Effector memory CD8-positive, alpha-beta T cell (primary cell): ENCODE results near the gene PRCC.

Source experiments
- ATAC-seq: fragments of 150-1000 bp; cut with Tn5 transposase; replicated peaks from 2 replicates; pipeline ENCODE4 v1.10.0; 2021; ENCODE audit warnings: mild to moderate bottlenecking, moderate library complexity
- DNase-seq, 3 experiments: peaks; one replicate each; pipeline ENCODE4 v3.0.0; 2021
- H3K27ac Mint-ChIP-seq, 2 donors: one replicate each; pipeline ENCODE4 v1.8.0; 2022; ENCODE audit warnings: mild to moderate bottlenecking in 2 of 2, mixed read lengths in 2 of 2, moderate library complexity in 2 of 2
- H3K27me3 Mint-ChIP-seq, 2 donors: one replicate each; pipeline ENCODE4 v1.8.0; 2022; ENCODE audit warnings: mixed read lengths in 2 of 2
- H3K36me3 Mint-ChIP-seq: one replicate; pipeline ENCODE4 v1.8.0; 2022; ENCODE audit warnings: mild to moderate bottlenecking, moderate library complexity, mixed read lengths; ENCODE audit not compliant: insufficient read depth
- H3K4me1 Mint-ChIP-seq, 2 donors: one replicate each; pipeline ENCODE4 v1.8.0; 2022; ENCODE audit warnings: low read depth in 2 of 2, mixed read lengths in 2 of 2
- H3K4me3 Mint-ChIP-seq, 2 donors: one replicate each; pipeline ENCODE4 v1.8.0; 2022; ENCODE audit warnings: mild to moderate bottlenecking in 2 of 2, mixed read lengths in 2 of 2, moderate library complexity in 2 of 2
- H3K9me3 Mint-ChIP-seq, 2 donors: one replicate each; pipeline ENCODE4 v1.8.0; 2022; ENCODE audit warnings: mixed read lengths in 2 of 2

PRCC gene

GRCh38 chr1:156740741-156741480 lies 26.4 kb upstream of the PRCC start, which contains the start of gene MRPL24:
Gene MRPL24, minus strand, starts transcription at chr1:156741088. Its CDS starts 2,384 bp downstream, at chr1:156738704.
- peaks cover 24 to 33% of the 10 kb centered on the region in 2 donors for H3K4me1 Mint-ChIP-seq
- peaks cover 34% of the 10 kb centered on the region for H3K36me3 Mint-ChIP-seq
- H3K4me3 Mint-ChIP-seq = peak within 1 kb of the TSS; percentile 95 to 99
- DNase-seq (peak; percentile 94 to 95 (median 95)), ATAC-seq (peak; percentile 91)
- H3K27ac Mint-ChIP-seq = peak within 1 kb of the TSS; percentile 97
- peaks cover 0 to 2% of the 10 kb centered on the region in 2 donors for H3K9me3 Mint-ChIP-seq
- H3K27me3 Mint-ChIP-seq = no peaks in the 10 kb centered on the region

GRCh38 chr1:156741481-156741983 lies 25.8 kb upstream of the PRCC start:
- Mint-ChIP-seq H3K36me3 (peaks cover 34% of the 10 kb centered on the region), H3K27me3 (no peaks in the 10 kb centered on the region), H3K27ac (peak overlapping the region; percentile 97), H3K4me3 (peak overlapping the region; percentile 95 to 99), H3K4me1 (peaks cover 30 to 39% of the 10 kb centered on the region in 2 donors), H3K9me3 (peaks cover 0 to 2% of the 10 kb centered on the region in 2 donors)
- ATAC-seq = no peak
- DNase-seq = no peak

DNA sequence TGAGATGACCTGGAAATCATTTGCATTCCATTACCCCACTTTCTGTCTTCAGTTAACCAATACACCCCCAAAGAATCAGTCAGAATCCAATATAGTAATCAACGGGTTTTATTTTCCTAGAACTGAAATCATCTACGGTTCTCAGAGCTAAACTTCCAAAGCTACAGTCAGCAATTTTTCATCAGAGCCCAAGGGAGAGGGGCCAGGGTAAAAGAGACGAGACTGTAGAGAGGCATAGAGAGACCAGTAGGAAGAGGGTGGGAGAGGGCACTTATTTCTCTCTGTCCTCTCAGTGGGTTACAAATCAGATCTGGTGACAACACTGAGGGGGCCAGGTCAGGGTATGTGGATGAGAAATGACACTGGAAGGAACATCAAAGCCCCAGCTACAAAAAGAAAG lies 25.3 kb upstream of the PRCC start:
- Mint-ChIP-seq H3K4me1 (peaks cover 32 to 39% of the 10 kb centered on the region in 2 donors), H3K9me3 (peaks cover 0 to 2% of the 10 kb centered on the region in 2 donors), H3K27ac (peak overlapping the region; percentile 97), H3K36me3 (peaks cover 34% of the 10 kb centered on the region), H3K27me3 (no peaks in the 10 kb centered on the region), H3K4me3 (peak overlapping the region; percentile 95 to 99)
- ATAC-seq (no peak), DNase-seq (no peak)

DNA sequence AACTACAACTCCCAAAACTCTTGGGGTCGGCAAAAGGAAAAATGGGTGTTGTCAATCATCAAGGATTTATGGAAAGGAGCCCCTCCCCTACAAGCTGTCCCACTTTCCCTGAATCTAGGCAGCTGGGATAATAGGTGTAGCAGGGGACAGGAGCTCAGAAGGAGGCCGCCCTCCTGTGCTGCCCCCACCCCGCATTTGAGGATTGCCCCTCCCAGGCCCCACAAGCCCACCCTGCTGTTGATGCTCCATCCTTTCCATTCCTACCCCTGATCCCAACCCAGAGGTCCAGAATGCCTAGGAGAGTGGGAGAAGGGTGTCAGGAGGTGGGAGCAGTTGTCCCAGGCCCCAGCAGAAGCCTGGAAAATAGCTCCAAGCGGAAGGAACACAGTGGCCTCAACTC lies 24.5 kb upstream of the PRCC start:
- DNase-seq = no peak
- H3K4me1 Mint-ChIP-seq = peaks cover 38 to 46% of the 10 kb centered on the region in 2 donors
- peak overlapping the region; percentile 83 to 97 for H3K27ac Mint-ChIP-seq
- H3K9me3 Mint-ChIP-seq = peaks cover 0 to 2% of the 10 kb centered on the region in 2 donors
- no peak overlapping the region for H3K4me3 Mint-ChIP-seq
- ATAC-seq = no peak
- H3K27me3 Mint-ChIP-seq = no peaks in the 10 kb centered on the region
- H3K36me3 Mint-ChIP-seq = peaks cover 35% of the 10 kb centered on the region

- peaks cover 39% of the 10 kb centered on the region for H3K36me3 Mint-ChIP-seq
- no peak overlapping the region for H3K4me3 Mint-ChIP-seq
- no peaks in the 10 kb centered on the region for H3K27me3 Mint-ChIP-seq
- DNase-seq (no peak), ATAC-seq (no peak)
- H3K27ac Mint-ChIP-seq = peak overlapping the region; percentile 18 to 83
- H3K9me3 Mint-ChIP-seq = peaks cover 0 to 2% of the 10 kb centered on the region in 2 donors
- H3K4me1 Mint-ChIP-seq = peaks cover 47 to 50% of the 10 kb centered on the region in 2 donors
Measured at GRCh38 chr1:156743367-156744302, 23.7 kb upstream of the PRCC start.

DNA sequence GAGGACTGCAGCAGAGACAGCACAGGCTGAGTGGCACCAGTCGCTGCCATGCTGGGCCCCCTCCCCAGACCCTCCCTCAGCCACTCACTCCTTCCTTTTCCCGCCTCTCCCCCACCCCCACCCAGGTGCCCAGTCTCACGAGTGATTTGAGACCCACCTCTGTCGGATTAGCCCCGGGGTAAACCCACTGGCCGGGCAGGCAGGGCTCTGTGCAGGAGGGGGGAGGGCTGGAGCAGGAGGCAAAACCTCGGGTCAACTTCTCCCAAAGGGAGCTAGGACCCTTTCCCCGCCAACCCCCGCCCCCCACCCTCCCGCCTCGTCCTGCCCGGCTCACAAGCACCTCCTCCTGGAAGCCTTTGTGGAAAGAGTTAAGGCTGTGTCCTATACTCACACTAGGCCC lies 23.0 kb upstream of the PRCC start:
- DNase-seq = no peak
- H3K27ac Mint-ChIP-seq = peak overlapping the region; percentile 18 to 83
- no peak overlapping the region for H3K4me3 Mint-ChIP-seq
- H3K4me1 Mint-ChIP-seq = peaks cover 54 to 57% of the 10 kb centered on the region in 2 donors
- peaks cover 46% of the 10 kb centered on the region for H3K36me3 Mint-ChIP-seq
- no peak for ATAC-seq
- peaks cover 0 to 2% of the 10 kb centered on the region in 2 donors for H3K9me3 Mint-ChIP-seq
- H3K27me3 Mint-ChIP-seq = no peaks in the 10 kb centered on the region

- Mint-ChIP-seq H3K4me1 (peaks cover 59 to 63% of the 10 kb centered on the region in 2 donors), H3K36me3 (peaks cover 50% of the 10 kb centered on the region), H3K9me3 (peaks cover 0 to 2% of the 10 kb centered on the region in 2 donors), H3K4me3 (no peak overlapping the region), H3K27me3 (no peaks in the 10 kb centered on the region), H3K27ac (peak overlapping the region; percentile 97 to 98)
- DNase-seq (no peak), ATAC-seq (no peak)
Measured at GRCh38 chr1:156744786-156745419, 22.4 kb upstream of the PRCC start.

DNA sequence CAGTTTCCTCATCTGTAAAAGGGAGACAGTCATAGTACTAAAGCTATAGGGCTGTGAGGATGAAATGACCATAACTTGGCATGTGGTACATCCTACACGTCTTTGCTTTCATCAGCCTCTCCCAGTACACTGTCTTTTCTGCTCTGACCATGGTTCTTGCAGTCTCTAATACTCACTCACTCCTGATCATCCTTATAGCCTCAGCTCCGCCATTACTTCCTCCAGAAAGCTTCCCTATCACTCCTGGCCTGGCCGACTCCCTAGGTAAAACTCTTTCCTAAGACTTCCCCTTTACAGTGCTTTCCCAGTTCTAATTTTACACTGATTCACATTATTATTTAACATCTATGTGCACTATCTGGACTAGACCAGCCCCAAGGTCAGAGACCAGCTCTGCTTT lies 21.5 kb upstream of the PRCC start:
- no peak for DNase-seq
- Mint-ChIP-seq H3K27me3 (no peaks in the 10 kb centered on the region), H3K4me1 (peaks cover 58 to 63% of the 10 kb centered on the region in 2 donors), H3K9me3 (peaks cover 0 to 2% of the 10 kb centered on the region in 2 donors), H3K27ac (peak overlapping the region; percentile 97 to 98), H3K4me3 (peak overlapping the region; percentile 83 to 91), H3K36me3 (peaks cover 53% of the 10 kb centered on the region)
- no peak for ATAC-seq

GRCh38 chr1:156746406-156746727 lies 21.0 kb upstream of the PRCC start:
- Mint-ChIP-seq H3K9me3 (peaks cover 0 to under 1% of the 10 kb centered on the region in 2 donors), H3K36me3 (peaks cover 51% of the 10 kb centered on the region), H3K27ac (peak overlapping the region; percentile 97 to 98), H3K27me3 (no peaks in the 10 kb centered on the region), H3K4me1 (peaks cover 54 to 59% of the 10 kb centered on the region in 2 donors), H3K4me3 (peak overlapping the region; percentile 83 to 91)
- ATAC-seq (no peak), DNase-seq (peak in 2 of 3 experiments; percentile 18 to 35)

- Mint-ChIP-seq H3K27ac (peak overlapping the region; percentile 97 to 98), H3K9me3 (no peaks in the 10 kb centered on the region), H3K4me3 (peak overlapping the region; percentile 83 to 91), H3K27me3 (no peaks in the 10 kb centered on the region), H3K36me3 (peaks cover 54% of the 10 kb centered on the region), H3K4me1 (peaks cover 51 to 54% of the 10 kb centered on the region in 2 donors)
- peak; percentile 59 to 78 (median 69) for DNase-seq
- peak; percentile 32 for ATAC-seq
Measured at GRCh38 chr1:156746728-156747631, 20.4 kb upstream of the PRCC start.

DNA sequence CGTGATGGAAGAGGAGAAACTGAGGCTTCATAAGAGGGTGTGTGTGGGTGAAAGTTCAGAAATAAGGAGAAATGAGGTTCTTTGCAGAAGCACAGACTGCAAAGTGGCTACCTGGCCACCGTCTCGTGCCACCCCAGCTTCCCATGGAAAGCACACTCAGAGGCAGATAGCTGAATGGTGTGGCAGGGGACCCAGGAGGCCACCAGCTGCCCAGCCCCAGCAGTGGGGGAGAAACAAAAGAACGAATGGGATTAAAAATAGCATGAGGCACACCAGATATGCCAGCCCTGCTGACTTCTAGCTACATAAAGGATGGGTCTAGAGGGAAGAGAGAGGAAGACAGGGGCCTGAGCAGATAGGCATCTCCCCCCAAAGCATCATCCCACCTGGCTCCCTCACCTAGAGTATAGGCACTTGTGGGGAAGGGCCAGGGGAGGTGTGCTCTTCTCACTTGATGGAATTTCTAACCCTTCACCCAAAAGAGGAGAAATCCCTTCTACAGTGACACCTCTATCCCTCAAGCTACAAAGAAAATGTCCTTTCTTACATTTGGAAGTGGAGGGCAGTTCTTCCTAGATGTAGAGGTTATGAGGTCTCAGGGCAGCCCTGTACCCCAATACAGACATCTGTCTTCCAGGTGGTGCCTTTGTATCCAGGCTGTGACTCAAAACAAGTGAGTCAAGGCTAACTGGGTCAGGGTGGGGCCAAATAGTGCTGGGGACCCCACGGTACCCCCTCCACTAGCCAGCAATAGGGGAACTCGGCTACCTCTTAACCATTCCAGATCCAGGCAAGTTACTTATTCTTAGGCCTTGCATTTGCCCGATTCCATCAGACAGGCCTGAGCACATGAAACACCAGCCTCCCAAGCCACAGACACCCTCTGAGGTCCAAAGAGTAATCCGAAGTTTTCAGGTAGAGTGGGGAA lies 19.3 kb upstream of the PRCC start:
- Mint-ChIP-seq H3K4me3 (peak overlapping the region; percentile 83 to 91), H3K27me3 (no peaks in the 10 kb centered on the region), H3K36me3 (peaks cover 51% of the 10 kb centered on the region), H3K4me1 (peaks cover 53 to 57% of the 10 kb centered on the region in 2 donors), H3K27ac (peak overlapping the region; percentile 97 to 98), H3K9me3 (no peaks in the 10 kb centered on the region)
- DNase-seq (no peak), ATAC-seq (no peak)
